Astrocyte (in vitro differentiated cells and primary cell): ENCODE data around the gene VIPR2.

Source experiments
- CTCF ChIP-seq: IDR thresholded peaks from 2 replicates; pipeline ENCODE4 v1.5.1; 2011; ENCODE audit warnings: low read depth, mild to moderate bottlenecking, inconsistent platforms, low read length, moderate library complexity; ENCODE audit not compliant: insufficient read depth
- EZH2 ChIP-seq: IDR thresholded peaks from 2 replicates; pipeline ENCODE4 v1.6.1; 2012; ENCODE audit warnings: mild to moderate bottlenecking, low read length, inconsistent platforms; ENCODE audit not compliant: insufficient read depth

DNA sequence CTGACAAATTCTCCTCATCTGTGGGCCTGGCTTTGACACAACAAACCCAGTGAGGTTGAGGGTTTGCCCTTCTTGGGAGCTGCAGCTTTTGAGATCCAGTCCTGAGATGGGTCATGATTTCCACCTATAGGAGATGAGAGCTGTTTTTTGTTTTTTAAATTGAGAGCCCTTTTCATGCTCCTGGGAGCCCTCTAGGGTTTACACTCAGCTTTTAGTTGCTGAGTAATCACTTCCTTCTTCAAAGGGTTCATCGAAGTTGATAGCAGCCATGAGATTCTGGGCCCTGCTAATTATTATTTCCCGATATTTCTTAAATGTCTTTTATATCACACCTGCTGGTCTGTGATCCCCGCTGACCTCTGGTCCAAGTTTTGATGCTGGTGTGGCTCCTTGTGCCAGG lies 47.3 kb upstream of the VIPR2 start:
- TF ChIP-seq CTCF (no peak), EZH2 (no peak)
